GM21786 (cell line): ENCODE data around the gene C16orf78.

Source experiments
- ATAC-seq: cut with Tn5 transposase; IDR thresholded peaks from one replicate; pipeline ENCODE4 v1.9.1; 2021; ENCODE audit not compliant: unreplicated experiment

The C16orf78 gene, protein sequence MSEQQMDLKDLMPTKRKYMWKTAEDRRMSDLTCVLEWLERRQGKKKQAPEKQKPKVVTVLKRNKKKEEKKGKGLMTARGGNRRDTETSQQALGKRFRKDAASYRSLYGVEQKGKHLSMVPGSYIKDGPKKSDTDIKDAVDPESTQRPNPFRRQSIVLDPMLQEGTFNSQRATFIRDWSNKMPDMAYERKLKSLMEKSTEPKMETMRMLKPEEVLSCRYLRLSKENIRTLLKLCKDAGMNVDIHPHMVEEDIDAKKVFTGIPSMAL

DNA sequence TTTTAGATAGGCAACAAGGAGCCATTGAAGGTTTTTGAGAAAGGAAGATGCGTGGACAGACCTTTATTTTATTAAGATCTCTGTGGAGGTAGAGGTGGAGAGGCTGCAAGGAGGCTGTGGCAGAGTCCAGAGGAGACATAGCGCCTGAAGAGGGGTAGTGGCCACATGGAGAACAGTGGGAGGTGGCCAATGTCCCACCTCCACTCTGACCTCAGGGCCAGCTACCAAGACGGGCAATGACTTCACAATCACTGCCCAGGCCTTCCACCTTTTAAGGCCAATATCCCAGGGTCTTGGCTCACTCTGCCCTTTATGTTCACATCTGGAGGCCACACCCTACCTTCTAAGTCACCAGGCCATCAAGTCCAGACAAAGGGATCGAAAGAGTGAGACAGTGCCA, at the start of gene C16orf78:
TSS of gene C16orf78 (plus strand) at position 301 of the 400 bp plus-strand sequence. CDS start 136 bp downstream, outside the sequence.
- no peak for ATAC-seq

DNA sequence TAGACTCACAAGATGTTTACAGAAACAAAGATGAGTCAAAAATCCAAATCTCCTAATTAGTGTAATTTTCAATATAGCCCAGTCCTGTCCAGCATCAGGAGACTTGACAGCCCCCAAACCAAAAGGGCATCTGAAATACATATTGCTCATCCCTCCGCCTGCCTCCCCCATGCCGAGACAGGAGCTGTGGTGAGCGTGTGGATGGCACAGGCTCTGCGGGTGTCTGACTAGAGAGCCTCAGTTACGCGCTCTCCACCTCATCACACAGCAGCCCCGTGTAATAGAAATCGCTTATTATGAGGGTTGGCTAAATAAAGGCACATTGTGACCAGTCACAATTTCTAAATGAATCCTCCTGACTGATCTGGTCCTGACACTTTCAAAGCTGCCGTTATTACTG, 48.9 kb upstream of the C16orf78 start:
- no peak for ATAC-seq

DNA sequence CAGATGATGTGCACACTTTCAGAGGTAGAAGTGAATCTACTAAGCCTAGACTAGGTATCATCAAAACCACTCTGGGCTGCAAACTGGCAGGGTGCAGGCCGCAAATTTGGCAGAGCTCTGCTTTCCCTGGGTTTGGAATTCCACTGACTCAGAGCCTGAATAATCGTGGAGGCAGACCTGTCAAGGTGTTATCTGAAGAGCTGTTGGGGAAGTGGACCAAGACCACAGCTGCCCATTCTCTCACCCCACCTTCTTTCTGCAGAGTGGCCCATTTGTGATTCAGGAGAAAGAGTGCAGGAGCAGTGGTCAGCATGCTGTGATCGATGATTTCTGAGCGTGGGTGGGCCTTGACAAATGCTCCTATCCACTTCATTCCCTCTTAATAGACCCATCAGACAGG, 46.1 kb upstream of the C16orf78 start:
- ATAC-seq = no peak

DNA sequence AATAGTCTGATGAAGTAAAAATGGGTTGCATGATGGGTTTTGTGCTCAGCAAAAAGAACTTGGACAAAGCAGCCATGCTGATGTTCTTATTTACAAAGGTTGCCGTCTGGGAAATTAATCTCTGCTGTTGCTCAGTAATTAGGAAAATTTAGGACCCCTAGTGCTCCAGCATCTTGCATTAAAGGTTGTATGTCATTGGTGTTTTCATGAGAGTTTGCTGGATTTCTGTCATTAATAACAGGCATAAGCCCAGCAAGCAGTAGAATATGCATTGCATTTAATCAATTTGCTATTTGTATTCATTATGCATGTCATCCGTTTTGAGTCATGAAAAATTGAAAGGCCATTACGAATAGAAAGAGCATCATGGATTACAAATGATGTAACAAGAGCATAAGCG, 45.3 kb upstream of the C16orf78 start:
- ATAC-seq = no peak

DNA sequence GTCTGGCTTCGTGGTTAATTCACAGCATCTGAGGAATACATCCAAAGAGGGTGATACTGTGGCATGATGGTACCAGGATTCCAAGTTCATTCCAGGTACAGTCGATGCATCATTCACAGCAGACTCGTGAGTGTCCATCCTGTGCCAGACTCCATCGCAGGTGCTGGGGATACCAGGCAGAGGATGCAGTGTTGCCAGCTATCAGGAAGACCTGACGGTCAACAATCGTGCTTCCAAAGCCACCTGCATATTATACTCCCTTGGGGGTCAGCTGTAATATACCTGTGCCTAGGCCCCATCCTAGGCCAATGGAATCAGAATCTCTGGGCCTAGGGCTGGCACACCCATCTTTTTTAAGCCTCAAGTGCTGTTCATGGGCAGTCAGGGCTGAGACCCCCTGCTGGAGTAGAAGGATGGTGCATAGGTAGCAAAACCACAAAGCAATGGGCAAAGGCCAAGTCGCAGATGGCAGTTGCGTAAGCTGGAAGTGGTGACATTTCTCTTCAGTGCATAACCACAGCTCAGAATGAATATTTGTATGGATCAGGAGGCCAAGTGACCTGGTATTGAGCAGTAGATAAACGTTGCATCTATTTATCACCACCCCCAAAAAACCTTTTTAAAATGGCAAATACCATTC, 42.9 kb upstream of the C16orf78 start:
- no peak for ATAC-seq

DNA sequence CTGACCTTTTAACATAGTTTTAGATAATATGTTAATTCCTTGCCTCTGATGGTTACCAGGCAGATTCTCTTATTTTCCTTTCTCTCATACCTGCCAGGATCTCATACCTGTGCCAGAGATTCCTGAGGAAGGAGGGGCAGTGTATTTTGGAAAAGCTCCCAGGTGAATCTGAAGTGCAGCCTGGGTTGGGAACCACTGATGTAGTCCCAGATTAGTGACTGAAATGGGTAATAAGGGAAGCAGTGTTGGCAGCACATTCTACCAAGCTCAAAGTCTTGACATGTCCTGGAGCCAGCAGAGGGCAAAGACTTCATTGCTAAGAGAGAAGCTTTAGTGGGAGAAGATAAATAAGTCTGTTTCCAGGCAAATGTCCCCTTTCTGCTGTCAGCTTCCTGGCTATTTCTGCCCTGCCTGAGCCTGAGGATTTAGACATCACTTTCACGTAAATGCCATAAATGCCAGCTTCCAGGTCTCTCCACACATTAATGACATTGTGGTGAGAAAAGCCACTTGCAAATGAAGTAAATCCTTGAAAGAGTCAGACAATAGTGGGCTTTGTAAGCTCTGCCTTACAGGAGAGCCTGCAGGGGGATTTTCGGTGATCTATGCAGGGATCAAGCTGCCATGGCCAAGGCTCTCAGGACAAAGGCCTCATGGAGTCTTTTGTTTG, 40.9 kb upstream of the C16orf78 start:
- no peak for ATAC-seq

DNA sequence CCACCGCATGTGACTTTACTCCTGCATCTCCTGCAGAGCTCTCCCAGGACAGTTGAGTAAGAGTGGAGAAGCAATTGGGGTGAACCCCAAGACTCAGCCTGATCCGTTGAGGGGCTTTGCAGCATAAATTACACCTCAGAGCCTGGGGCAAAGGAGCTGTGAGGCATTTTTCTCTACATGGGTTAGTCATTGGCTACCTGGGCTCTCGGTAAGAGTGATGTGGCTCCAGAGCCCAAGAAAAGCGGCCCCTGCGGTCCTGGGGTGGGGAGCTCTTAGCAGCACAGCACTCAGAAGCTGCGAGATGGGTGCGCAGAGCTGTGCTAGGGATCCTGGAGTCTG, 40.4 kb upstream of the C16orf78 start:
- ATAC-seq = no peak

DNA sequence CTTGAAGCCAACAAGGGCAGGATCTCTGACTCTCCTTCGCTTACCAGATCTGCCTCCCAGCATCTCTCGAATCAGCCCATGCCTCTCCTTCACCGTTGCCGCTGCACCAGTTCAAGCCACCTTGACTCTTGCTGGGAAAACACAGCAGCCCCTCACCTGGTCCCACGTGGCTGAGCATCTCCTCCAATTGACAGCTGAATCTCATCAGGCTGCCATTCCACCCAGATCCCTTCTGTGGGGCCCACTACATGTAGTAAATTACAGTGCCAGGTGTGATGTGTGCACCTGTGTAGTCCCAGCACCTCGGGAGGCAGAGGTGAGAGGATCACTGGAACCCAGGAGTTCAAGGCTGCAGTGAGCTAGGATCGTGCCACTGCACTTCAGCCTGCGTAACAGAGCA, 37.8 kb upstream of the C16orf78 start:
- ATAC-seq = no peak

DNA sequence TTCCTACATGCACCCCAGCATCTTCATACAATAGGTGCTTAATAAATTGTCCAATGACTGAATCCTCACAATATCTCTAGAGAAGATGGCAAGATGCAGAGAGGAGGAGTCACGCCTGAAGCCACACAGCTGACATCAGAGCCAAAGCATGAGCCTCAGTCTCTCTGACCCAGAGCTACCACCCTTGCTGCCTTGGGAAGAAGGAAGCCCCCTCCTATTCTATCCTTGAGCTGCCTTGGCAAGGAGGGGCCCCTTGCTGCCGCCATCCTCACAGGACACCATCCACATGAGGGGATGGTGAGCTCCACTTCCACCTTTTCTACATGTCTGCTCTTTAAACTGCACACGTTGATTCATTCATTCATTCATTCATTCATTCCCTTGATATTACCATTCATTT, 37.0 kb upstream of the C16orf78 start:
- no peak for ATAC-seq

DNA sequence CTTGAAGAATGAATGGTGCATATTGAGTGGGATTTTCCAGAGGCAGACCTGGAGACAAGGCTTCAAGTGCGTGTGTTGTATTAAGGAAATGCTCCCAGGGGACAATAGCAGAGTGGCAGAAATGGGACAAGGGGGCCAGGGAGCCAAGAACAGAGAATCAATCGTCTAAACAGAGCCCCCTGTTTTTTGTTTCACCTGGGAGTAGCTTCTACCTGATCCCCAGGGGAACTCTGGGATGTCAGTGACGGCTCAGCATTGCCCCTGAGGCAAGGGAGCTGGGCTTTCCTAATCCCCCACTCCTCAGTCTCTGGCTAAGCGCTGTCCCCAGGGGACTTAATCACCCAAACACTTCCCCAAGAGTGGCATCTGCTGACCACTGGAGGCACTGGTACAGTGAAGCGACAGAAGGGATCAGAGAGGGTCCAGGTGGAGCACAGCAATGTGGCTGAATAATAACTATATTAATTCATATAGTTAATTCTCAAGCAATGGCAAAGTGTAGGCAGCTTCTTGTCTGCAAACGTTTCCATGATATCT, 35.7 kb upstream of the C16orf78 start:
- no peak for ATAC-seq

DNA sequence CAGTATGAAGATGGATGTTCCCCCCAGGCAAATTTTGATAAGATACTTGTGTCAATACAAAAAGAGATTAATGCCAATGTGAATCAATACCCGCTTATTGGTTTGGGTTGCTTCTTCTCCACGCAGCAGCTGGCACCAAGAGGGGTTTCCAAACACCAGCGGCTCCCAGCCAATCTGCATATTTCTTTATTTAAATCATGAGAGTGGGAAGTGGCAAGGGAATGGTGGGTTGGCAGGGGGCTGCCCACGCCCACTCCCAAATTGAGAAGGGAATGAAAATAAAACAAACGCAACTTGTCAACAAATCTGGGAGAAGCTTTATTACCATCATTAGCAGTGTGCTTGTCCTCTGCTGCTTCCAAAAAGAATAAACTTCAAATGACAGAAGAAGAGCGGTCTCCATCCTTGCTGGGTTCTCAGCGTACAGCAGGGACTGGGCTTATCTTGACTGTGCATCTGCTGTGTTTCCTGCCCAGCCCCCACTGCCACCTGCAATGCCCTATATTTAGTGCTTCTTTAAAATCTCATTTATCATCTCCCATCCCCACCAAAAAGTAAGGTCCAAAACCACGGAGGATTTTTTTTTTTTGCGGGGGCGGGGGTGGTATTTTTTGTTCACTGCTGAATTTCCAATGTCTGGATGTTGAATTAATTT, 34.9 kb upstream of the C16orf78 start:
- ATAC-seq = no peak

DNA sequence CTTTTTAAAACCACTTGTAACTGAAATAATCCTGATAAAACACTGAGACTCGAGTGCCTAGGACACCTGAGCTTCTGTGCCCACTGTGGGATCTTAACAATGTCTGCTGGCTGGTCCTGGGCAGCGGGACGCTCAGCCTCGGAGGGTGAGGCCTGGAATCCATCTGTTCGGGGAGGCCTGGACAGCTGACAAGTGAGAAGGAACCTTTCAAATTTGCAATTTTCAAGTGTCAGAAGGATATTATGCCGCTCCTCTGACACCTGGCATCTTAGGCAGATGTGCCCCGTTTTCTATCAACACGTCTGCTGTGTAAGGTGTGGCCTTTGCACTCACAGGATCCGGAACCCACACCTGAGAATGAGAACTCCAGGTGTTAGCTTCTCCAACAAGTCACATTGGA, 33.1 kb upstream of the C16orf78 start:
- ATAC-seq = no peak

DNA sequence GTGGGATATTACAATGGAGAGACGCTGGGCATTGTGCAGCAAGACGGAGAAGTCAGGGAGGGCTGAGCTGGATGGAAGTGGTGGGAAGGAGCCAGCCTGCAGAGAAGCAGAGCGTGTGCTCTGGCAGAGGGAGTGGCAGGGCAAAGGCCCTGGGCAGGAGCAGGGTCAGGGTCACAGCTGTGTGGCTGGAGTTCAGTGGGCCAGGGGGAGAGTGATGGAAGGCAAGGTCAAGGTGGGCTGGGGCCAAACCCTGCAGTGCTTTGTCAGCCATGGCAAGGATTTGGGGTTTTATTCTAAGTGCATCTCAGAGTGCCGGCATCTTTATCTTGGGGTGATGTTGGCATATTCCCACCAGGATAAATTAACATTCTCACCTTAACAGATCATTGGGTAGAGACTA, 31.9 kb upstream of the C16orf78 start:
- no peak for ATAC-seq

DNA sequence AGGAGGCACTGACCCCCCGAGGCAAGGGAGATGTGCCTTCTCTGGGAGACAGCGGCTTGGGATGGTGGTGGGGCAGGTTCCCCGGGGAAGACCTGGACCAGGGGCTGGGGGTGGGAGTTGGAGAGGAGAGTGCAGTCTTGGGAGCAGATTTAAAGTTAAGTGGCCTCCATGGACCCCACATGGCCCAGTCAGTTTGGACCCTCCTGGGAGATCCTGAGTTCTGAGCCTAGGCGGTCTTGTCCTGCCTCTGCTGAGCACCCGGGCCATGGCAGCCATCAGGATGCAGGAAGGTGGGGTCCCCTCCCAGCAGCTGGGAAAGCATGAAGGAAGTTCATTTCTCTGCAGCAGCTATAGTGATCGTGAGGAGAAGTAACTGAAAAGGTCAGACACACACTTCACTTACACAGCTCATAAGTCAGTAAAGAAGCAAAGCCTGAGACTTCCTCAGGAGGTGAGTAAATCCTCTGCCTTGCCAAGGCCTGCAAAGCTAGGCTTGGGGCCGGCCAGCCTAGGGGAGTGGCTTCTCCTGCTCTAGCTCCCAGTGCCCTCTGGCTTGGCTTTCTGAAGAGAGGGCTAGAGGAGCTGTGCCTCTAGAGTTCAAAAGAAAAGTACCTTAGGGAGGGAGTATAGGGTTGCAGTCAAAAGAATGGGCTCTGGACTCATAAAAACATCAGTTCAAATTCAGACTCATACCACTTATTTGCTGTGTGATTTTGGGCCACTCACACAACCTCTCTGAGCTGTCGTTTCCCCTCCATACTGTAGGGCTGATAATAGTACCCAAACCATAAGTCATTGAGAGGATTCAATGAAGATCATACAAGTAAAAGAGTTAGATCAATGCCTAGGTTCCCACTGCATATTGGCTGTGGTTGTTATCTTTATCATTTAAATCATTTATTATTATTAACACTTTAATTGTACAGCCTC, 31.0 kb upstream of the C16orf78 start:
- no peak for ATAC-seq

DNA sequence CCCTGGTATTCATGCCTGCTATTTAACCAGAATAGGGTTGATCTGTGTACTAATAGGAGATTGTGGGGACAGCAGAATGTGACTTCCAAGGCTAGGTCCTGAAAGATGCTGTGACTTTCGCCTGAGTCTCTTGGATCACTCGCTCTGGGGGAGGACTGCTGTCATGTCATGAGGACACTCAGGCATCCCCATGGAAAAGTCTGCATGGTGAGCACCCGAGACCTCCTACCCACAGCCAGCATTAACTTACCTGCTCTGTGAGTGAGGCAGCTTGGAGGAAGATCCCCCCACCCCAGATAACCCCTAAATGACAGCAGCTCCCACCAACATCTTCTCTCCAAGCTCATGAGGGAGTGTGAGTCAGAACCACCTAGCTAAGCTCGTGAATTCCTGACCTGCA, 30.3 kb upstream of the C16orf78 start:
- ATAC-seq = no peak

DNA sequence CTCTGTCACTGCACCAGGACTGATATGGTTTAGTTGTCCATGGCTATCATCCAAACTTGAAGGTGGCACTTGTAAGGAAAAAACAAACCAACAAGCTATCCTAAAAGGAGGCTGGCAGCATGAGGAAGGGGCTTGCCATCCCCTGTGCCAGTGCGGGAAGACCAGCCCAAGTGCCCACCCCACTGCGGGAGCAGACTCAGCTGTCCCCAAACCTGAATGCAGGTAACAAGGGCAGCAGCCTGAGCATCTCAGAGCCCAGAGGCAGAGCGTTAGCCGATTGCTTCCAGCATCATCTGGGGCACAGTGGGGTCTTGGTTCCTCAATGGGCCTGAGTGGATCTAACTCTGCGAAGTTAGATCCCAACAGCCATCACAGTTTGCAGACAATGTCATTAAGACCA, 29.2 kb upstream of the C16orf78 start:
- ATAC-seq = no peak

DNA sequence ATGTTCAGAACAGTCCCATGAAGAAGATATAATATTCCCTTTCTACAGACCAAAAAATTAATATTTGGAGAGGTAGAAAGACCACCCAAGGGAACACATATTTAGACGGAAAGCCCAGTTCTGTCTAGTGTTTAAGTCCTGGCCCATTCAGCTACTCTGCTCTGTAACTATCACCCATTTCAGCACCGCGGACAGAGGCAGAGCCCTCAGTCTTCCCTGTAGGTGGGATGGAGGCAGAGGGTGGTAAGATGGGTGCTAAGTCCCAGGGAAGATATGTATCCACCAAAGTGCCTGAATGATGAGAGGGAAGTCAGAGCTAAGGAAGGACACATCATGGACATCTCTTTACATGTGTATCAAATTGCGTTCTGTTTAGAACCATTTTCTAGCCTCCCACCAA, 27.8 kb upstream of the C16orf78 start:
- no peak for ATAC-seq

DNA sequence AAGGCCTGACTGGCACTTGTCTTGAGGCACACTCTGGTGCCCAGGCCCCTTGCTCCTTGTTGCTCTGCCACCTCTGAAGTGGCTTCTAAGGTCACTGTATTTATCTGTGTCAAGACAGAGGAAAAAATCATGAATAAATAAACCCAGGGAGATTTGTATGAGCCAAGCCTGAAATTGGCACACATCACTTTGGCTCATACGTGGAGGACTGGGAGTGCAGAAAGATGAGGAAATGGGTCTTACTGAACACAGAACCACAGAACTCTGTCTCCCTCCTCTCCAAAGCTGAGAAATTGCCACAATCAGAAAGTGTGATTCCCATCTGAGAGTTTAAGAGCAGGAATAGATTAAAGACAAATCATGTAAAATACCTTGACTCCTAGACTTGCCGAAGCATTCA, 27.1 kb upstream of the C16orf78 start:
- no peak for ATAC-seq

DNA sequence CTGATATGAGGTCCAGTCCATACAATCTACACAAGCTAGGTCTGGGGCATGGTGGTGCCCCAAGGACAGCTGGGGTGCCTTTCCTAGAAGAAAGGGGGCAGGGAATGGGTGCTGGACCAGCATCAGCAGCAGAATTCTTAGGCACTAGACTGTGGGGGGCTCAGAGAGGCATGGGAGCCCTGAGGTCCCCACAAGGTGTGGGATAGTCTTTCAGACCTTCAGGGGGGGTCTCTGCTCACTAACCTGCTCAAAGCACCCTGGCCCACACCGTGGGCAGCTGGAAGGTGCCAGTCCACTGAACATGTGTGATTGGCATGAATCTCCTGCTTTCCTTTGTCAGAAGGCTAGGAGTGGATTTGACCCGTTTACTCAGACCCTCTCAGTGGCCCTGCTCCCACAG, 26.1 kb upstream of the C16orf78 start:
- no peak for ATAC-seq

DNA sequence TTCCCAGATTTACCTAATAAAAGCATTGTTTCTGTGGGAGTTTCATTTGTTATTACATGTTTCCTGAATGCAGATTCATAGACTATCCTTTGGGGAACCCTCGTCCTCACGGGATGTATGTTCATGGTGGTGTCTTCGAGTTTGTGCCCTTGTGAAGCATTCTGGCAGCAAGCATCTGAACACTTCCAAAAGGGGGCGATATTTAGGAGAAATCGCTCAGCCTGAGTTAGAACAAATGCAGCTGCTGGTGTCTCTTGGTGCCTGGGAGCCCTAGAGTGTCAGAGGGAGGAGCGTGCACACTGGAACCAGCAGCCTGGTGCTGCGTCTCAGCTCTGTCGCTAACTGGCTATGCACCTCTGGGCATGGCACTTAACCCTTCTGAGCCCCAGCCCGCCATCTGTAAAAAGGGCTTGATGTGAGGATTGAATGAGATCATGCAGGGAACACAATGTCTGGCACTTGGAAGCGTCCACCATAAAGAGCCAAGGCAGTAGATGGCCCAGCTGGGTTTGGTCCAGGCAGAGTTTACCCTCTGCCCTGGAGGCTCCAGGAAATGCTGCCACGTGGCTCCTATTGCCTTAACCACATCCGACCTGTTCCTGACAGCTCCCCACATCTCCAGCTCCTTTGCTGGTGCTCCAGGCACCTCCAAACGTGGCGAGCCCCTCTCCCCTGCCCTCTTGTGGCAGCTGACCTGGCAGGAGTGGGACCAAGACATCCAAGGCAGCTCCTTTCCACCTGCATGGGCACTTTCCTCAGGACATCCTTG, 25.0 kb upstream of the C16orf78 start:
- ATAC-seq = no peak
